HG02642 (cell line): ENCODE data around the gene TPI1.

ENCODE experiments used
- ATAC-seq: cut with Tn5 transposase; IDR thresholded peaks from one replicate; pipeline ENCODE4 v1.9.1; 2021; ENCODE audit warnings: mild to moderate bottlenecking; ENCODE audit not compliant: unreplicated experiment, poor library complexity

TPI1 gene

DNA sequence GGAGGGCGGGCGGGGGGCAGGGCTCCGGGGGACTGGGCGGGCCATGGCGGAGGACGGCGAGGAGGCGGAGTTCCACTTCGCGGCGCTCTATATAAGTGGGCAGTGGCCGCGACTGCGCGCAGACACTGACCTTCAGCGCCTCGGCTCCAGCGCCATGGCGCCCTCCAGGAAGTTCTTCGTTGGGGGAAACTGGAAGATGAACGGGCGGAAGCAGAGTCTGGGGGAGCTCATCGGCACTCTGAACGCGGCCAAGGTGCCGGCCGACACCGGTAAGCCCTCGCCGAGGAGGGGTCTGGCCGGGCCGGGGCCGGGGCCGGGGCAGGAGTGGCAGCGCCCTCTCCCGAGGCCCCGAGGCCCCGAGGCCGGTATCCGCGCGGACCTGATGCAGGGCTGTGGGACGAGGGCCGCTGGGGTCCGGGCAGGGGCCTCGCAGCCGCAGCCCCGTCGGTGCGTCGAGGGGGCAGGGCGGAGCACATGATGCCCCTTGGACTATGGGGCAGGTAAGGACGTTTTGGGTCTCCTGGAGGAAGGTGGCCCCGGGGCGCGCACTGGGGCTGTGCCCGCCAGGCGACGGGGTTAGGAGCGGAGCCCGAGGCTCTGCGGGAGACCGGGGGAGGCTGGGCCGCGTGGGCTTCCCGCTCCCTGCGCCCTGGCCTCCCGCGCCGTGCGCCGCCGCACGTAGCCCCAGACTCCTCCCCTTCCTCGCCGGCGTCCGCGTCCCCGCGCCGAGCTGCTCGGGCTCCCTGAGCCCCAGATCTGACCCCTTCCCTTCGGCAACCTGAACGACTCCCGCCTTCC, at the start of gene TPI1:
TPI1 (plus strand) TSS at position 119 of the 798 bp plus-strand sequence; CDS start at position 155, 36 bp downstream.
- ATAC-seq = peak; percentile 69

DNA sequence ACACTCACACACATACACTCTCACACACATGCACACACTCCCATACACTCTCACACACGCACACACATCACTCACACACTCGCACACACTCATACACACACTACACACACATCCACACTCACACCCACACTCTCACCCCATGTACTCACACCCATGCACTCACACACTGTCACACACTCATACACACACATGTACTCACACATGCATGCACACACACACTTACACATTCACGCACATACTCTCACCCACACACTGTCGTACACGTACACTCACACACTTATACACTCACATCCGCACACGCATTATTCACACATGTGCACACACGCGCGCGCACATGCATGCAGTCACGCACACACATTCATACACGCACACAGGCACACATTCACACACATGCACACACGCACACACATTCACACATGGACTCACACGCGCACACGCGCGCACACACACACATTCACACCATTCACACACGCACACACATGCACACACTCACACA, 49.6 kb upstream of the TPI1 start:
- no peak for ATAC-seq

DNA sequence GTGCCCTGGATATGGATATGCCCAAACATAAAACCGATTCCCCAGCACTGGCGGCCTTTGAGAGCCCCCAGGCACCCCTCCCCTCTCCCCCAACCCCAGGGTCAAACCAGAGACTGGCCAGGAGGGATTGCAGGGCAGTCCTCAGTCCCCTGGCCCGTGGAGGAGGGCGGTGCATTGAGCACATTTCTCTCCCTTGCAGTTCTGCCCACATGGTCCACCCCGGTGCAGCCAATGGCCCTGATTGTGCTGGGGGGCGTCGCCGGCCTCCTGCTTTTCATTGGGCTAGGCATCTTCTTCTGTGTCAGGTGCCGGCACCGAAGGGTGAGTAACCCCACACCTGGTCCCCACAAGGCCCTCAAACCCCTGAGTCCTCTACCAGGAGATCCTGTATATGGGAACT, 49.1 kb upstream of the TPI1 start:
- ATAC-seq = no peak

DNA sequence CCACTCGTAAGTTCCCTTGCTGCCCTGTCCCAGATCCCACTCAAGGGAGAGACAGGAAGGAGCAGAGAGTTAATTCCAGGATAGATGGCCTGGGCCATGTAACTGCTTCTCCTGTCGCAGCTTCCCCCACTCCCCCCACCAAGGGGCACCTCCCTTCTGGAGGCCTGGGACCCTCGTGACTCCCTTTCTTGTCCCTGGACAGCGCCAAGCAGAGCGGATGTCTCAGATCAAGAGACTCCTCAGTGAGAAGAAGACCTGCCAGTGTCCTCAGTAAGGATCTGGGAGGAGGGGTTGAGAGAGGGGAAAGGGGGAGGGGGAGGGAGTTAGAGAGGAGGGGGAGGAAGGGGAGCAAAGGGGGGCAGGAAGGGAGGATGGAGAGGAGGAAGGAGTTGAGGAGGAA, 48.7 kb upstream of the TPI1 start:
- no peak for ATAC-seq

DNA sequence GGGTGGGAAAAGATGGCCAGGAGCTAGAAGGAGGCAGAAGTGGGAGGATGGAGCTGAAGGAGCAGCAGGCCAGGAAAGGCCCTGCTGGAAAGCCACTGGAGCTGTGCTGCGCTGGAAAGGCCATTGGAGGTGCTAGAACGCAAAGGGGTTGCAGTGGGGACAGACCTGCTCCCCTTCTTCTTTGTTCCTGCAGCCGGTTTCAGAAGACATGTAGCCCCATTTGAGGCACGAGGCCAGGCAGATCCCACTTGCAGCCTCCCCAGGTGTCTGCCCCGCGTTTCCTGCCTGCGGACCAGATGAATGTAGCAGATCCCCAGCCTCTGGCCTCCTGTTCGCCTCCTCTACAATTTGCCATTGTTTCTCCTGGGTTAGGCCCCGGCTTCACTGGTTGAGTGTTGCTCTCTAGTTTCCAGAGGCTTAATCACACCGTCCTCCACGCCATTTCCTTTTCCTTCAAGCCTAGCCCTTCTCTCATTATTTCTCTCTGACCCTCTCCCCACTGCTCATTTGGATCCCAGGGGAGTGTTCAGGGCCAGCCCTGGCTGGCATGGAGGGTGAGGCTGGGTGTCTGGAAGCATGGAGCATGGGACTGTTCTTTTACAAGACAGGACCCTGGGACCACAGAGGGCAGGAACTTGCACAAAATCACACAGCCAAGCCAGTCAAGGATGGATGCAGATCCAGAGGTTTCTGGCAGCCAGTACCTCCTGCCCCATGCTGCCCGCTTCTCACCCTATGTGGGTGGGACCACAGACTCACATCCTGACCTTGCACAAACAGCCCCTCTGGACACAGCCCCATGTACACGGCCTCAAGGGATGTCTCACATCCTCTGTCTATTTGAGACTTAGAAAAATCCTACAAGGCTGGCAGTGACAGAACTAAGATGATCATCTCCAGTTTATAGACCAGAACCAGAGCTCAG, 48.0 kb upstream of the TPI1 start:
- no peak for ATAC-seq

DNA sequence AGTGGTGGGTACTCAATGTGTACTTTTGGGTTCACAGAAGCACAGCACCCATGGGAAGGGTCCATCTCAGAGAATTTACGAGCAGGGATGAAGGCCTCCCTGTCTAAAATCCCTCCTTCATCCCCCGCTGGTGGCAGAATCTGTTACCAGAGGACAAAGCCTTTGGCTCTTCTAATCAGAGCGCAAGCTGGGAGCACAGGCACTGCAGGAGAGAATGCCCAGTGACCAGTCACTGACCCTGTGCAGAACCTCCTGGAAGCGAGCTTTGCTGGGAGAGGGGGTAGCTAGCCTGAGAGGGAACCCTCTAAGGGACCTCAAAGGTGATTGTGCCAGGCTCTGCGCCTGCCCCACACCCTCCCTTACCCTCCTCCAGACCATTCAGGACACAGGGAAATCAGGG, 47.2 kb upstream of the TPI1 start:
- ATAC-seq = no peak

DNA sequence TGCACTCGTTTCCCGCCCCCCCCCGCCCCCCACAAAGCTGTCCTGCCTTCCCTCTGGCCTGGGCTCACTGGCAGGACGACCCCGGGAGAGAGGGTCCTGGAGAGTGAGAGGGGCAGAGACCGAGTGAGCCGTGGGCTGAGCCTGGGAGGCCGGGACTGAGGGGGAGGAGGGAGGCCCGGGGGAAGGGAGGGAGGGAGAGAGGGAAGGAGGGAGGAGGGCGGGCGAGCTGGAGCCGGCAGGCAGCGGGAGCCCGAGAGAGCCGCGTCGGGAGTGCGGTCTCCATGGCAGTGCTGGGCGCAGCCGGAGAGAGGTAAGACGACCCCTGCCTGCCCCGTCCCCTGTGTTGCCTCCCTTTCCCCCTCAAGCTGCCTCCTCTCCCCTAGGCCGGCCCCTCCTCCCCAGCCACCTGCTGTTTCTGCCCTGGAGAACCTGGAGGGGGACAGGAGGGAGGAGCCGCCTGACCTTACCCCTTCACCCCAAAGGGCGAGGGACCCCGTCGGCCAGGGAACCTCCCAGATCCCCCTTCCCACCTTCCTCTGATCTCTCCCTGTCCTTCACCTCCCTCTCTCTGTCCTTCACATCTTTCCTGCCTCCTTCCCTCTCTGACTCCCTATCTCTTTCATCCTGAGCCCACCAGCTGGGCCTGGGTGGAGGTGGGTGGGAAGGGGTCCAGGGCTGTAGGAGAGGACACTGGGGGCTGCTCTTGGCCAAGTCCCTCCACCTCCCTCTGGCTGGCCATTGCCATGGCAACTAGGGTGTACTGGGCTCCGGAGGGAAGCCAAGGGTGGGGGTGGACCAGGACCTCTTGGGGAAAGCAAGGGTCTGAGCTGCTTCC, 45.5 kb upstream of the TPI1 start, which contains the start of gene GPR162:
GPR162 (plus strand) TSS at position 231 of the 835 bp plus-strand sequence. CDS start 2,078 bp downstream, outside the sequence.
- no peak for ATAC-seq

DNA sequence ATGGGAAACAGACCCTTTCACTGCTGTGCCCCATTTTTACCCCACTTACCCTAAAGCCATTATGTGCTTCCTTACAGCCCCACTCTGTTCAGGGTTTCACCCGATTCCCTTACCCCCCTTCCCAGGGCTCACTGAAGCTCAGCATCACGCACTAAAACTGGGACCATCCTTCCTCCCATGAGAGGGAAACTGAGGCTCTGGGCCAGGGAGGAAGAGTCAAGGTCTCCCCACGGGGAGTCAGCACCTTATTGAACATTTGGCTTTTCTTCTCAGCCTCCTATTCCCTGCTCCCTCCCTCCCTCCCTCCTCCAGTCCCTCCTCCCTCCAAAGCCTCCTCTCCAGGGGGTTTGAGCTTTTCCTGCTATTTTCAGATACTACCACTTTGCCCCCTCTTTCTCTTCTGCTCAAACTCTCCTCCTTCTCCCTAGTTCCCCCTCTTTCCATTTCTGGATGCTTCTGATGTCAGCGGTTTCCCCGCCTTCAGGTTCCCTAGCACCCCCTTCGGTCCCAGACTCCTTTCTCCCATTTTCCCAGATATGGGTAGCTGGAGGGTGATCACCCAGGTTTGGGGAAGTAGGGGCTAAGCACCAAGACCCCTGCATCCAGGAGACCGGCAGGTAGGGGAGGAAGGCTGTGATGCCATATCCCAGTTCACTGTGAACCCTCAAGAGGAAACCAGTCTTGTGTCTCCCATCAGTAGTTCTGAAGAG, 44.8 kb upstream of the TPI1 start:
- no peak for ATAC-seq

DNA sequence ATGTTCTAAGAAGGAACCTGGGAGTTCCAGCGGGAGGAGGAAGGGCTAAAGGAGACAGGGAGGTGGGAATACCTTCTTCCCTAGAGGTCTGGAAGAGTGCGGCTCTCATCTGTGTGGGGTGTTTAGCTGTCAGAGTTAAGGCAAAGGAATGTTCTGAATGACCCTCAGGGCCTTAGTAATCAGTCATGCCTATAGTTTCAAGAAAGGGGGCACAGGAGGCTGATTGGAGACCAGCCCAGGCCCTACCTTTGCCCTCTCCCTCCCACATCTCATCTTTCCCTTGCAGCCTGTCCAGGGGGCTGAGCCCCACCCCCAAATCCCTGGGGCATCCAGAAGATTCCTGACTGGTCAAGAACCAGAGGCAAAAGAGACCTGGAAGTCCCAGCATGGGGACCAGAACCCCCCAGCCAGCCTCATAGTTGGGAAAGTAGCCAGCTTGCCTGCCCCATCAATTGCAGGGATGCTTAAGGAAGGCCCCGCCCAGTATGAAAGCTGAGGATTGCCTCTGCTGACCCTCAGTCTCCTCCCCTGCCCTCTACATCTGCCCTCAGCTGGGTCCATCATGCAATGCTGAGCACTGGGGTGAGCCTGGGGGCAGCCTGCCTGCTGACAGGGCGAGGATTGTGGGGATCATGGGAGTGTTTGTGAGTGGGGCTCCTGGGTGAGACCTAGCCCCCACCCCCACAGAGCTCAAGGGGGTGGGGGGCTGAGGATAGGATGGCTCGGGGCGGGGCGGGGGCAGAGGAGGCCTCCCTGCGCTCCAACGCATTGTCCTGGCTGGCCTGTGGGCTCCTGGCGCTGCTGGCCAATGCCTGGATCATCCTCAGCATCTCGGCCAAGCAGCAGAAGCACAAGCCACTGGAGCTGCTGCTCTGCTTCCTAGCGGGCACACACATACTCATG, 43.9 kb upstream of the TPI1 start:
- no peak for ATAC-seq

DNA sequence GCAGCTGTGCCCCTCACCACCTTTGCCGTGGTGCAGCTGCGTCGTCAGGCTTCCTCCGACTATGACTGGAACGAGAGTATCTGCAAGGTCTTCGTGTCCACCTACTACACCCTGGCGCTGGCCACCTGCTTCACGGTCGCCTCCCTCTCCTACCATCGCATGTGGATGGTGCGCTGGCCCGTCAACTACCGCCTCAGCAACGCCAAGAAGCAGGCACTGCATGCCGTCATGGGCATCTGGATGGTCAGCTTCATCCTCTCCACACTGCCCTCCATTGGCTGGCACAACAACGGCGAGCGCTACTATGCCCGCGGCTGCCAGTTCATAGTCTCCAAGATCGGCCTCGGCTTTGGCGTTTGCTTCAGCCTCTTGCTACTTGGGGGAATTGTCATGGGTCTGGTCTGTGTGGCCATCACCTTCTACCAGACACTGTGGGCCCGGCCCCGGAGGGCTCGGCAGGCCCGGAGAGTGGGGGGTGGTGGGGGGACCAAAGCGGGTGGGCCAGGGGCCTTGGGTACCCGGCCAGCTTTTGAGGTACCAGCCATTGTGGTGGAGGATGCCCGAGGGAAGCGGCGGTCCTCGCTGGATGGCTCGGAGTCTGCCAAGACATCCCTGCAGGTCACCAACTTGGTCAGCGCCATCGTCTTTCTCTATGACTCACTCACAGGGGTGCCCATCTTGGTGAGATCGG, 43.1 kb upstream of the TPI1 start:
- ATAC-seq = no peak

DNA sequence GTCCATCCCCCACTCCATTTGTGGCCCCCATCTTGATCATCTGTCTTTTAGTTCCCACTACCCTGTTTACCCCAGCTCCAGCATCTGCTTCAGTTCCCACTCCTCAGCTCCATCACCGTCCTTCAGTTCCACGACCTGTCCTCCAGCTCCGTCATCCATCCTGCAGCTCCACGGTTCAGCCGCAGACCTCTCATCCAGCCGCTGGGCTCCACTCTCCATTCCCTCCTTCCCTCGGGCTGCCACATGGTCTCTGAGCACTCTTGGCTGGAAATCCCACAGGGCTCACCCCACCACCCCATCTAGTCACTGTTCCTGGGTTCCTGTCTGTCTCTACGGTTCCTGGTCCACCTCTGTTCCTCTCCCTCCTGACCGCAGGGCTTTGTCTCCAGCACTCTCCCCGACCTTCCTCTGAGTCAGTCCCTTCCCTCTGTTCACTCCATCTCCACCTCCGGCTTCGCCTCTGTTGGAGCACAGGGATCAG, 42.4 kb upstream of the TPI1 start:
- ATAC-seq = no peak

DNA sequence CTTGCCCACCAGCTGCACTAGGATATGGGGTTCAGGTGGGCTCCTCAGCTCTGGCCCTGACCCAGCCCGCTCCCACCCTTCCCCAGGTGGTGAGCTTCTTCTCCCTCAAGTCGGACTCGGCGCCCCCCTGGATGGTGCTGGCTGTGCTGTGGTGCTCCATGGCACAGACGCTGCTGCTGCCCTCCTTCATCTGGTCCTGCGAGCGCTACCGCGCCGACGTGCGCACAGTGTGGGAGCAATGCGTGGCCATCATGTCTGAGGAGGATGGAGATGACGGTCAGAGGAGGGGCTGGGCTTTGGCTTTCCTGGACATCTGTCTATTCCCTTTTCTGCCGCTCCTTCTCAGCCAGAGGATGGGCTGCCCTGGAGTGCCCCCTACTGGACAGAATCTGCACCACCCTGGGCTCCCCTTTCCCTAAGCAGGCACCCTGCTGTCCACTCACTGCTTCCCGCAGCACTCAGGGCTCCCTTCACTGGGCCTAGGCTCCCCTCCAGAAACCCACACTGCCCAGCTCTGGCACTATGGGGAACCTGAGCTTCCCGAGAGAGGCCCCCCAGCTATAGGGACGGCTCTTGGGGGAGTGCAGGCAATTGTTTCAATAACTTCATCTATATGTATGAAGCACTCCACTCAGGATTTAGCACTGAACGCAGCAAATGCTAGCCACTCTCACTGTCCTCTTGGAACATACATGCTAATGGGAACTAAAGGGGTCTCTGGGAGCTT, 41.8 kb upstream of the TPI1 start:
- ATAC-seq = peak; percentile 41

DNA sequence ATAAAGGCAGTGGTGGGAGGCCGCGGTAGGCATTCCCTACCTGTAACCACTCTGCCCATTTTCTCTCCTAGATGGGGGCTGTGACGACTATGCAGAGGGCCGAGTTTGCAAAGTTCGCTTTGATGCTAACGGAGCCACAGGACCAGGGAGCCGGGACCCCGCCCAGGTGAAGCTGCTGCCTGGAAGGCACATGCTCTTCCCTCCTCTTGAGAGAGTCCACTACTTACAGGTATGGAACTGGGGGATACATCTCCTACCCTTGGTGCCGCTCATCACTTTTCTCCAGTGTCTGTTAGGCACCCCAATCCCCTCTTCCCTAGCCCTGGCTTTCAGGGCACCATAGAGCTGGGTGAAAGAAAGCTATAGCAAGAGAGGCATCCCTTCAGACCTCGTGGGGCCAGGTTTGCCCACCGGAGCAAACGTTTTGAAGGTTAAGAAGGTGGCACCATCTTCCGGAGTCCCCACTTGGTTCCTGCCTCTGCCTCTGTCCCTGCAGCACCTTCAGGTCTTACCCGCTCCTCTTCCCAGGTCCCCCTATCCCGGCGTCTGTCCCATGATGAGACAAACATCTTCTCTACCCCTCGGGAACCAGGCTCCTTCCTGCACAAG, 41.1 kb upstream of the TPI1 start:
- ATAC-seq = no peak

DNA sequence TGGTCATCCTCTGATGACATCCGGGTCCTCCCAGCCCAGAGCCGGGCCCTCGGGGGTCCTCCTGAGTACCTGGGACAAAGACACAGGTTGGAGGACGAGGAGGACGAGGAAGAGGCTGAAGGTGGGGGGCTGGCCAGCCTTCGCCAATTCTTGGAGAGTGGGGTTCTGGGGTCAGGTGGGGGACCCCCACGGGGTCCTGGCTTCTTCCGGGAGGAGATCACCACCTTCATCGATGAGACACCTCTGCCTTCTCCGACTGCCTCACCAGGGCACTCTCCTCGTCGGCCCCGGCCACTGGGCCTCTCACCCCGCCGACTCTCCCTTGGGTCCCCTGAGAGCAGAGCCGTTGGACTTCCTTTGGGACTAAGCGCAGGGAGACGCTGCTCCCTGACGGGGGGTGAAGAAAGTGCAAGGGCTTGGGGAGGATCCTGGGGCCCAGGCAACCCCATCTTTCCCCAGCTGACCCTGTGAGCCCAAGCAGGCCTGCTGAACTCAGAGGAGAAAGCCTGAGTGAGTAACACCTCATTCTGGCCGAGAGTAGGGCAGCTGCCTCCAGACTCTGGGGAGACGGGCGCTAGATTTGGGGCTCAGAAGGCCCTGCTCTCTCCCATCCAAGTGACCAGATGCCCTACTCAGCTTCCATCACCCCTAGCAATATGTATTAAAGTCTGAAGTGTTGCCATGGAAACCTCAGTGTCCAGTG, 40.4 kb upstream of the TPI1 start:
- no peak for ATAC-seq

DNA sequence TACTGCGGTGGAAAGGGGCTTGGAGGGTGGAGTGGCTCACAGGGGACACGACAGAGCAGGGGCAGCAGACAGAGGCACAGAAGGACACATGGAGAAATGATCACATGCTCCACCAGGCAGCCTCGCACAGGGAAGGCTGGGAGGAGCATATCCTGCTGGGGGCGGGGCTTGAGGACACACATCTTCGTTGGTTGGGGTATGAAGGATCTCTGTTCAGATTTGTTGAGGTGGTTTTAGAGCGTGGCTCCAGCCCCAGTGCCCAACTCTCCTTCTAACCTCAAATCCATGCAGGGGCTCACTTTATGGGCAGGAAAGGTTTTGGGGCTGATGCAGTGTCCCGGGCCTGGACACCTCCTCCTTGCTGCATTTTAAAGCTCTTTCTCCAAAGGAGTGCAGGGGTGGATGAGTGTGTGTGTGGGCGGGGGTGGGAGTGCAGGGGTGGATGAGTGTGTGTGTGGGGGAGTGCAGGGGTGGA, 39.9 kb upstream of the TPI1 start:
- ATAC-seq = no peak
